Posterior cingulate gyrus (tissue), 11 donors: ENCODE data around the gene CD7.

Experiments used
- DNase-seq, 10 donors: peaks; one replicate each; pipeline versions ENCODE4 v3.0.0 to v3.0.0-alpha.2; 2020 to 2021; ENCODE audit warnings: mixed read lengths in 3 of 10
- intact Hi-C: fragments of 100-400 bp; cut with DNase I; formaldehyde crosslinking; loops from one replicate; pipeline ENCODE4 v1.15.1; 2023

CD7 gene

GRCh38 chr17:82318772-82319606 lies 1.6 kb upstream of the CD7 start:
- intact Hi-C loops = no loop called here
- no peak for DNase-seq

- DNase-seq = no peak
- intact Hi-C loops = no loop called here
These were observed 726 bp upstream of the CD7 start for GRCh38 chr17:82318169-82318498.

GRCh38 chr17:82316651-82317393 lies 586 bp downstream of the CD7 start:
- no peak for DNase-seq
- intact Hi-C loops = no loop called here

- intact Hi-C loops = no loop called here
- DNase-seq = no peak
These were observed 1.6 kb downstream of the CD7 start for GRCh38 chr17:82315703-82316358.

- no peak for DNase-seq
- intact Hi-C loops = no loop called here
These were observed 2.4 kb downstream of the CD7 start for GRCh38 chr17:82314727-82315605.

GRCh38 chr17:82314012-82314726 lies 3.2 kb downstream of the CD7 start:
- no peak for DNase-seq
- intact Hi-C loops = no loop called here

- no peak for DNase-seq
- intact Hi-C loops = no loop called here
These were observed 4.0 kb downstream of the CD7 start for GRCh38 chr17:82313195-82314011.

GRCh38 chr17:82311971-82312370 lies 5.4 kb downstream of the CD7 start:
- intact Hi-C loops = no loop called here
- no peak for DNase-seq

- intact Hi-C loops = no loop called here
- no peak for DNase-seq
These were observed 6.5 kb downstream of the CD7 start for GRCh38 chr17:82310877-82311276.

GRCh38 chr17:82309656-82310570 lies 7.5 kb downstream of the CD7 start:
- no peak for DNase-seq
- intact Hi-C loops = no loop called here

GRCh38 chr17:82305727-82306300 lies 11.6 kb downstream of the CD7 start:
- DNase-seq = no peak
- intact Hi-C loops = no loop called here

- intact Hi-C loops = no loop called here
These were observed 12.3 kb downstream of the CD7 start for GRCh38 chr17:82304826-82305726.

GRCh38 chr17:82303944-82304808 lies 13.2 kb downstream of the CD7 start:
- intact Hi-C loops = no loop called here
- DNase-seq = no peak

More at GRCh38 chr17:82304826-82305726, 12.3 kb downstream of the CD7 start:
- no peak for DNase-seq

- intact Hi-C loops = no loop called here
- DNase-seq = peak in 1 of 10 donors; percentile 72
These were observed 14.1 kb downstream of the CD7 start for GRCh38 chr17:82302991-82303943.
